GM12878 (cell line): Measurements from ENCODE around the gene COG4. TPM values are rescaled to one million over a fixed set of nuclear protein-coding genes. Genes with fewer than 3 reads are reported as not detected.
A peak's percentile ranks its signal among the peaks of the same experiment; 100 is the strongest.

Experiments used
- ATAC-seq: fragments of 200-7000 bp; cut with Tn5 transposase; 3 replicates; pipeline ENCODE4 v1.9.1; 2020; ENCODE audit warnings: mild to moderate bottlenecking, moderate library complexity
- BruUV-seq: library from RNA; stranded (reverse); fragments of 400-500 nt; replicated peaks from 2 replicates; lab custom pipeline; 2021; lab: Mats Ljungman, UMichigan
- CTCF ChIA-PET: fragments of 300-600 bp; sonication (Branson Sonifier 250); formaldehyde crosslinking; extraction: SDS; loops from one replicate; lab custom pipeline; 2021; ENCODE audit warnings: inconsistent platforms; lab: Yijun Ruan, JAX
- POLR2A ChIA-PET: fragments of 350-600 bp; formaldehyde crosslinking; extraction: SDS; loops from one replicate; lab custom pipeline; 2021; ENCODE audit warnings: inconsistent platforms; lab: Charles Lee
- RAD21 ChIA-PET: fragments of 300-600 bp; sonication (Branson Sonifier 250); formaldehyde crosslinking; loops from one replicate; lab custom pipeline; 2023; ENCODE audit warnings: antibody characterized with exemption; ENCODE audit not compliant: unreplicated experiment; lab: Charles Lee
- SMC1A ChIA-PET: fragments of 300-600 bp; sonication (Branson Sonifier 250); formaldehyde crosslinking; loops from one replicate; lab custom pipeline; 2023; ENCODE audit not compliant: unreplicated experiment, uncharacterized antibody; lab: Charles Lee
- DNase-seq: peaks from one replicate; pipeline ENCODE4 v3.0.0-alpha.2; 2011; ENCODE audit warnings: low read depth, low spot score
- FAIRE-seq: peaks from 3 replicates; lab custom pipeline; 2011; peaks lifted over from hg19 to GRCh38; lab: Jason Lieb, UNC
- H2AFZ ChIP-seq: 2 replicates; pipeline ENCODE4 v1.6.0; 2011; ENCODE audit warnings: low read depth, low read length, control low read depth; ENCODE audit not compliant: control insufficient read depth
- H3K27ac ChIP-seq: 2 replicates; pipeline ENCODE4 v1.5.1; 2011; ENCODE audit warnings: control low read depth; ENCODE audit not compliant: control insufficient read depth, insufficient read depth
- H3K27me3 ChIP-seq, 2 experiments: replicated peaks in 1 of 2; 2 replicates each; pipeline versions ENCODE4 v1.6.0 to v1.6.1; 2011; ENCODE audit warnings: low read length in 1 of 2; ENCODE audit not compliant: control insufficient read depth in 2 of 2, insufficient read depth in 2 of 2
- H3K36me3 ChIP-seq, 2 experiments: 2 replicates each; pipeline ENCODE4 v1.5.1; 2011; ENCODE audit warnings: low read length in 1 of 2; ENCODE audit not compliant: control insufficient read depth in 2 of 2, insufficient read depth in 2 of 2
- H3K4me1 ChIP-seq: 2 replicates; pipeline ENCODE4 v1.6.1; 2011; ENCODE audit warnings: mild to moderate bottlenecking, low read length, moderate library complexity, mixed read lengths; ENCODE audit not compliant: control insufficient read depth, insufficient read depth
- H3K4me2 ChIP-seq: 2 replicates; pipeline ENCODE4 v1.6.0; 2011; ENCODE audit warnings: control low read depth; ENCODE audit not compliant: control insufficient read depth, insufficient read depth
- H3K4me3 ChIP-seq: fragments of 200-600 bp; sonication (generic); 2 replicates; pipeline ENCODE4 v1.5.1; 2016
- H3K79me2 ChIP-seq: 2 replicates; pipeline ENCODE4 v1.6.0; 2011; ENCODE audit warnings: low read length; ENCODE audit not compliant: control insufficient read depth, insufficient read depth
- H3K9ac ChIP-seq: 2 replicates; pipeline ENCODE4 v1.8.0; 2011; ENCODE audit warnings: low read length, control low read depth, mixed read lengths; ENCODE audit not compliant: control insufficient read depth, insufficient read depth
- H3K9me3 ChIP-seq: replicated peaks from 3 replicates; pipeline ENCODE4 v1.5.1; 2011; ENCODE audit warnings: mild to moderate bottlenecking, low read length; ENCODE audit not compliant: control insufficient read depth, insufficient read depth
- H4K20me1 ChIP-seq: 2 replicates; pipeline ENCODE4 v1.6.0; 2011; ENCODE audit not compliant: control insufficient read depth, insufficient read depth
- DPF2 ChIP-seq: fragments of 450-650 bp; IDR thresholded peaks from 2 replicates; pipeline ENCODE4 v1.6.1; 2017; ENCODE audit warnings: mild to moderate bottlenecking
- ETV6 ChIP-seq, 2 experiments: fragments of 450-650 bp in 1 of 2; IDR thresholded peaks in 1 of 2; conservative IDR thresholded peaks in 1 of 2; 2 replicates each; pipeline ENCODE4 v1.6.1; 2014; ENCODE audit warnings: antibody characterized with exemption in 1 of 2, borderline replicate concordance in 1 of 2, low read depth in 1 of 2, mild to moderate bottlenecking in 1 of 2, moderate library complexity in 1 of 2
- IKZF2 ChIP-seq, 2 experiments: fragments of 450-650 bp; IDR thresholded peaks; 2 replicates each; pipeline ENCODE4 v1.6.1; 2017; ENCODE audit warnings: mild to moderate bottlenecking in 2 of 2, moderate library complexity in 2 of 2
- KDM1A ChIP-seq: fragments of 200-600 bp; sonication (generic); IDR thresholded peaks from 2 replicates; pipeline ENCODE4 v1.6.1; 2016; ENCODE audit warnings: borderline replicate concordance
- MTA3 ChIP-seq: IDR thresholded peaks from 2 replicates; pipeline ENCODE4 v1.6.1; 2012; ENCODE audit warnings: low read length, inconsistent platforms, borderline replicate concordance
- SIX5 ChIP-seq: IDR thresholded peaks from 2 replicates; pipeline ENCODE4 v1.6.1; 2011; ENCODE audit warnings: mild to moderate bottlenecking, low read depth, low read length, moderate library complexity; ENCODE audit not compliant: severe bottlenecking
- SMAD1 ChIP-seq: fragments of 450-650 bp; IDR thresholded peaks from 2 replicates; pipeline ENCODE4 v1.6.1; 2018; ENCODE audit warnings: mild to moderate bottlenecking, low read depth; ENCODE audit not compliant: partially characterized antibody
- ZNF274 ChIP-seq: IDR thresholded peaks from one replicate; pipeline ENCODE4 v1.8.0; 2011; ENCODE audit not compliant: insufficient read length, insufficient read depth
- ZSCAN29 ChIP-seq: fragments of 450-650 bp; IDR thresholded peaks from 2 replicates; pipeline ENCODE4 v1.6.1; 2017; ENCODE audit warnings: mild to moderate bottlenecking, moderate library complexity
- WGBS: methylation state at CpG from one replicate; pipeline ENCODE4 v1.1.6; 2016; ENCODE audit warnings: low lambda C conversion rate; ENCODE audit not compliant: insufficient replicate concordance, insufficient coverage; ENCODE audit errors: missing lambda C conversion rate; 5-methylcytosine and 5-hydroxymethylcytosine counted together
- in situ Hi-C: fragments of 300-500 bp; cut with MboI; formaldehyde crosslinking; loops from 9 replicates; pipeline ENCODE4 v1.14.3; 2018; ENCODE audit warnings: mixed read lengths
- intact Hi-C: fragments of 100-400 bp; cut with micrococcal nuclease; formaldehyde crosslinking; loops from one replicate; pipeline ENCODE4 v1.14.2; 2022; ENCODE audit not compliant: unreplicated experiment
- polyA plus RNA-seq, 11 experiments: library from polyadenylated mRNA; depleted of rRNA in 4 of 11; unstranded in 6 of 11; stranded (reverse) in 5 of 11; fragments of >200 nt; fragmentation: Nextera tagmentation in 4 of 11; fragmentation: Illumina TruSeq in 1 of 11; extraction: Ambion mirVana in 4 of 11; extraction: Trizol in 1 of 11; gene quantifications; 1 replicate in 1 of 11; 2 replicates in 10 of 11; pipeline versions ENCODE4 v1.2.1 to v1.2.3, GENCODE V29; 2011 to 2016; ENCODE audit warnings: inconsistent platforms in 2 of 11, missing spikeins in 2 of 11, low read depth in 1 of 11
- total RNA-seq, 4 experiments: library from RNA; depleted of rRNA in 3 of 4; stranded (reverse); fragments of >200 nt in 3 of 4; fragmentation: Illumina TruSeq in 1 of 4; extraction: Trizol in 1 of 4; gene quantifications; 2 replicates each; pipeline versions ENCODE4 v1.2.1 to v1.2.3, GENCODE V29; 2013 to 2021
- TF ChIP-seq, protein P1 (sequence below): fragments of 150-350 bp; IDR thresholded peaks from 2 replicates; pipeline ENCODE4 v1.6.1; 2016; ENCODE audit warnings: low read depth, low read length
- TF ChIP-seq, protein P2 (sequence below): IDR thresholded peaks from 2 replicates; pipeline ENCODE4 v1.6.1; 2011; ENCODE audit warnings: low read depth, low read length, improper control_type of control experiment, borderline replicate concordance
- TF ChIP-seq, protein P3 (sequence below): fragments of 450-650 bp; formaldehyde crosslinking; IDR thresholded peaks from 2 replicates; pipeline ENCODE4 v1.4.0; 2022; ENCODE audit warnings: mild to moderate bottlenecking, moderate library complexity

COG4 gene
- total and polyA plus RNA-seq, 10 of the 15 experiments (the other 5 are each of a cell fraction or from before 2014, with no cell fraction given) = 7.0 to 57.7 (median 33.0) TPM

DNA sequence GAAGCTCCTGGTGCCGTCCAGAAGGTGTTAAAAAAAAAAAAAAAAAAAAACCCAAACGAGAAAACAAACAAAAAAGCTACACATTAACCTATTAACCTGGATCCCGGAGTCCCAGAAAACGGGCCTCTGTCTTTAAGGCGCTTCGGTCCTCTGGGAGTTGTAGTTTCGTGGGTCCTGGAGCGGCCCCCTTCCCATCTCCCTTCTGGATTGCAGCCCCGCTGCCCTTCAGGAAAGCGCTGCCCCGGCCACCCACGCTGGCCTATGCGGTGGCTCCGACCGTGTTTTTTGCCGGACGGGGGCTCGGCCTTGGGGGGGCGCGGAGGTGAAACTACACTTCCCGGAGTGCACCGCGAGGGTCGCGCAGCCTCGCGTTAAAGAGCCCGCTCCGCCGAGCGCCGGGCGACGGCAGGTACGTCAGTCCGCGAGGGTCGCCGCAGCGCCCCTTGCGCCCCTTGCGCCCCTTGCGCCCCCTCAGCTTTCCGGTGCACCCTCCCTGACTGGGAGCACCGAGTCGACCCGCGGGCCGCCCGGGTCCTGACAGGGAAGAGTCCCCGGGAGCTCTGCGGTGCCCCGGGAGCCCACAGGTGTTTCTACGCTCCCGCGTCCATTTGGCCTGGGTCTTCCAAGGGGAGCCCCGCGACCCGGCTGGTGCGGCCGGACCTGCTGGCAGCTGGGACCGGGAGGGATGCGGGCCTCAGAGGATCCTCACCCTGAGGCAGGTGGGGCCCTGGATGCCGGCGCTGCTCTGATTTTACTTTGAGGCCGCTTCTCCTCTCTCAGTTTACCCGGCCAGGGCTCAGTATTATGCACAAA lies 68.9 kb downstream of the COG4 start, which contains the start of gene FCSK:
TSS of gene FCSK (plus strand) at position 374 of the 813 bp plus-strand sequence. CDS start 8,596 bp downstream, outside the sequence.
- ATAC-seq (peak; percentile 93), FAIRE-seq (peak; percentile 65), DNase-seq (no peak)
- Histone ChIP-seq H3K36me3 (no peaks in the 10 kb centered on the region), H3K4me1 (no peaks in the 10 kb centered on the region), H3K9me3 (no peaks in the 10 kb centered on the region), H3K4me2 (peak within 1 kb of the TSS; percentile 92), H2AFZ (peak within 1 kb of the TSS; percentile 31), H3K27me3 (no peaks in the 10 kb centered on the region), H4K20me1 (no peaks in the 10 kb centered on the region), H3K9ac (peak within 1 kb of the TSS; percentile 93), H3K79me2 (peaks cover 8% of the 10 kb centered on the region), H3K4me3 (peak within 1 kb of the TSS; percentile 93), H3K27ac (peak within 1 kb of the TSS; percentile 95)
- RAD21 ChIA-PET = interaction anchor here (0.8 to 3.7 kb wide), 19 partner anchors 16 to 107 kb away, joined by 3 to 30 read pairs (median 6); partner anchors contain the start of genes DDX19A and ST3GAL2
- no TSS peak for BruUV-seq
- in situ Hi-C loops (no loop called here), intact Hi-C loops (loop anchor here (1.0 kb wide), 2 partner anchors 15 to 22 kb away; partner anchors contain the start of gene ST3GAL2)
- CTCF ChIA-PET = interaction anchor here (1.0 to 3.8 kb wide), 14 partner anchors 12 to 84 kb away, joined by 3 to 25 read pairs (median 6); partner anchors contain the start of gene ST3GAL2
- POLR2A ChIA-PET = interaction anchor here (0.6 to 3.4 kb wide), 11 partner anchors 11 to 433 kb away, joined by 3 to 30 read pairs (median 6); partner anchors contain the start of gene ST3GAL2
- SMC1A ChIA-PET = interaction anchor here (0.6 to 5.0 kb wide), 18 partner anchors 11 to 74 kb away, joined by 3 to 36 read pairs (median 4); partner anchors contain the start of gene ST3GAL2
- WGBS = 1% methylated on average over 65 of the region's 67 CpGs
- peak; percentile 75 for TF ChIP-seq SIX5
- TF ChIP-seq SMAD1 = no peak
- no peak for TF ChIP-seq KDM1A
- no peak for TF ChIP-seq MTA3
- peak in 1 of 2 experiments; percentile 1; a peak in 1 of 4 replicates for TF ChIP-seq IKZF2 (IDR thresholded peaks at IDR 0.05)
- no peak for TF ChIP-seq ZSCAN29
- TF ChIP-seq, protein P1, sequence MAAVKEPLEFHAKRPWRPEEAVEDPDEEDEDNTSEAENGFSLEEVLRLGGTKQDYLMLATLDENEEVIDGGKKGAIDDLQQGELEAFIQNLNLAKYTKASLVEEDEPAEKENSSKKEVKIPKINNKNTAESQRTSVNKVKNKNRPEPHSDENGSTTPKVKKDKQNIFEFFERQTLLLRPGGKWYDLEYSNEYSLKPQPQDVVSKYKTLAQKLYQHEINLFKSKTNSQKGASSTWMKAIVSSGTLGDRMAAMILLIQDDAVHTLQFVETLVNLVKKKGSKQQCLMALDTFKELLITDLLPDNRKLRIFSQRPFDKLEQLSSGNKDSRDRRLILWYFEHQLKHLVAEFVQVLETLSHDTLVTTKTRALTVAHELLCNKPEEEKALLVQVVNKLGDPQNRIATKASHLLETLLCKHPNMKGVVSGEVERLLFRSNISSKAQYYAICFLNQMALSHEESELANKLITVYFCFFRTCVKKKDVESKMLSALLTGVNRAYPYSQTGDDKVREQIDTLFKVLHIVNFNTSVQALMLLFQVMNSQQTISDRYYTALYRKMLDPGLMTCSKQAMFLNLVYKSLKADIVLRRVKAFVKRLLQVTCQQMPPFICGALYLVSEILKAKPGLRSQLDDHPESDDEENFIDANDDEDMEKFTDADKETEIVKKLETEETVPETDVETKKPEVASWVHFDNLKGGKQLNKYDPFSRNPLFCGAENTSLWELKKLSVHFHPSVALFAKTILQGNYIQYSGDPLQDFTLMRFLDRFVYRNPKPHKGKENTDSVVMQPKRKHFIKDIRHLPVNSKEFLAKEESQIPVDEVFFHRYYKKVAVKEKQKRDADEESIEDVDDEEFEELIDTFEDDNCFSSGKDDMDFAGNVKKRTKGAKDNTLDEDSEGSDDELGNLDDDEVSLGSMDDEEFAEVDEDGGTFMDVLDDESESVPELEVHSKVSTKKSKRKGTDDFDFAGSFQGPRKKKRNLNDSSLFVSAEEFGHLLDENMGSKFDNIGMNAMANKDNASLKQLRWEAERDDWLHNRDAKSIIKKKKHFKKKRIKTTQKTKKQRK = no peak
- no peak for TF ChIP-seq ETV6 (conservative IDR thresholded peaks at IDR 0.05 in 1 of 2, IDR thresholded peaks at IDR 0.05 in 1 of 2; ENCODE audit: borderline replicate concordance in 1 of 2, low read depth in 1 of 2)
- TF ChIP-seq ZNF274 = no peak
- TF ChIP-seq DPF2 = 0 out of 2 replicates have a peak, but pooled peaks have one; percentile 49
- TF ChIP-seq, protein P2, sequence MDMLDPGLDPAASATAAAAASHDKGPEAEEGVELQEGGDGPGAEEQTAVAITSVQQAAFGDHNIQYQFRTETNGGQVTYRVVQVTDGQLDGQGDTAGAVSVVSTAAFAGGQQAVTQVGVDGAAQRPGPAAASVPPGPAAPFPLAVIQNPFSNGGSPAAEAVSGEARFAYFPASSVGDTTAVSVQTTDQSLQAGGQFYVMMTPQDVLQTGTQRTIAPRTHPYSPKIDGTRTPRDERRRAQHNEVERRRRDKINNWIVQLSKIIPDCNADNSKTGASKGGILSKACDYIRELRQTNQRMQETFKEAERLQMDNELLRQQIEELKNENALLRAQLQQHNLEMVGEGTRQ = no peak
- TF ChIP-seq, protein P3, sequence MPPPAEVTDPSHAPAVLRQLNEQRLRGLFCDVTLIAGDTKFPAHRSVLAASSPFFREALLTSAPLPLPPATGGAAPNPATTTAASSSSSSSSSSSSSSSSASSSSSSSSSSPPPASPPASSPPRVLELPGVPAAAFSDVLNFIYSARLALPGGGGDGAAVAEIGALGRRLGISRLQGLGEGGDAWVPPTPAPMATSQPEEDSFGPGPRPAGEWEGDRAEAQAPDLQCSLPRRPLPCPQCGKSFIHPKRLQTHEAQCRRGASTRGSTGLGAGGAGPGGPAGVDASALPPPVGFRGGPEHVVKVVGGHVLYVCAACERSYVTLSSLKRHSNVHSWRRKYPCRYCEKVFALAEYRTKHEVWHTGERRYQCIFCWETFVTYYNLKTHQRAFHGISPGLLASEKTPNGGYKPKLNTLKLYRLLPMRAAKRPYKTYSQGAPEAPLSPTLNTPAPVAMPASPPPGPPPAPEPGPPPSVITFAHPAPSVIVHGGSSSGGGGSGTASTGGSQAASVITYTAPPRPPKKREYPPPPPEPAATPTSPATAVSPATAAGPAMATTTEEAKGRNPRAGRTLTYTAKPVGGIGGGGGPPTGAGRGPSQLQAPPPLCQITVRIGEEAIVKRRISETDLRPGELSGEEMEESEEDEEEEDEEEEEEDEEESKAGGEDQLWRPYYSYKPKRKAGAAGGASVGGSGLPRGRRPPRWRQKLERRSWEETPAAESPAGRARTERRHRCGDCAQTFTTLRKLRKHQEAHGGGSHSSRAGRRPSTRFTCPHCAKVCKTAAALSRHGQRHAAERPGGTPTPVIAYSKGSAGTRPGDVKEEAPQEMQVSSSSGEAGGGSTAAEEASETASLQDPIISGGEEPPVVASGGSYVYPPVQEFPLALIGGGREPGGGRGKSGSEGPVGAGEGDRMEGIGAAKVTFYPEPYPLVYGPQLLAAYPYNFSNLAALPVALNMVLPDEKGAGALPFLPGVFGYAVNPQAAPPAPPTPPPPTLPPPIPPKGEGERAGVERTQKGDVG (CRISPR knock-in tag) = no peak
